Heart right ventricle (tissue), 16 donors: ENCODE data around the gene GRP. TPM values are rescaled to one million over a fixed set of nuclear protein-coding genes. Genes with fewer than 3 reads are reported as not detected.

Source experiments
- ATAC-seq, 8 donors: fragments of 200-7000 bp; cut with Tn5 transposase; one replicate each; pipeline ENCODE4 v1.9.1; 2020; ENCODE audit warnings: mild to moderate bottlenecking in 8 of 8, moderate library complexity in 8 of 8, moderate number of reproducible peaks in 1 of 8
- DNase-seq, 2 donors: peaks; one replicate each; pipeline ENCODE4 v3.0.0-alpha.2; 2020
- H3K27ac ChIP-seq, 10 donors: fragments of 200-600 bp; sonication (generic) in 2 of 10; one replicate each; pipeline versions ENCODE4 v1.5.0 to v1.8.0; 2020 to 2022; ENCODE audit warnings: mild to moderate bottlenecking in 3 of 10
- H3K27me3 ChIP-seq, 7 donors: fragments of 200-600 bp; one replicate each; pipeline ENCODE4 v1.8.0; 2021 to 2022; ENCODE audit warnings: mild to moderate bottlenecking in 2 of 7
- H3K36me3 ChIP-seq, 9 donors: fragments of 200-600 bp; sonication (generic) in 1 of 9; one replicate each; pipeline versions ENCODE4 v1.5.0 to v1.8.0; 2020 to 2022; ENCODE audit warnings: mild to moderate bottlenecking in 2 of 9
- H3K4me1 ChIP-seq, 9 donors: fragments of 200-600 bp; sonication (generic) in 1 of 9; one replicate each; pipeline versions ENCODE4 v1.5.0 to v1.8.0; 2020 to 2022; ENCODE audit warnings: mild to moderate bottlenecking in 4 of 9
- H3K4me3 ChIP-seq, 10 donors: fragments of 200-600 bp; sonication (generic) in 2 of 10; one replicate each; pipeline versions ENCODE4 v1.5.0 to v1.8.0; 2020 to 2022; ENCODE audit warnings: mild to moderate bottlenecking in 7 of 10, moderate library complexity in 2 of 10
- H3K9me3 ChIP-seq, 11 donors: fragments of 200-600 bp in 10 of 11; sonication (generic) in 2 of 11; one replicate each; pipeline versions ENCODE4 v1.5.0 to v1.8.0; 2013 to 2022; ENCODE audit warnings: mild to moderate bottlenecking in 2 of 11, control low read depth in 1 of 11, moderate library complexity in 1 of 11
- WGBS, 2 donors: extraction: QIAGEN DNeasy Blood & Tissue Kit; methylation state at CpG; one replicate each; pipeline ENCODE4 v1.1.7; 2013; ENCODE audit warnings: inconsistent platforms in 1 of 2; 5-methylcytosine and 5-hydroxymethylcytosine counted together
- intact Hi-C, 10 donors: fragments of 100-400 bp; cut with DNase I; formaldehyde crosslinking; loops; one replicate each; pipeline versions ENCODE4 v1.11.1 to v1.14.2; 2022
- polyA plus RNA-seq, 2 donors: library from polyadenylated mRNA; stranded (reverse); fragments of 200-250 nt; gene quantifications; one replicate each; pipeline ENCODE4 v1.2.3, GENCODE V29; 2013
- total RNA-seq, 10 donors: library from RNA; stranded (reverse); fragmentation: NEBNext Ultra II Directional in 3 of 10; extraction: Animal tissue kit (Norgen Biotek cat#: 25700) in 3 of 10; gene quantifications; one replicate each; pipeline versions ENCODE4 v1.2.1 to v1.2.4, GENCODE V29; 2021 to 2023
- TF ChIP-seq, protein P1 (sequence below), 9 donors: fragments of 200-600 bp; sonication (generic) in 2 of 9; IDR thresholded peaks; one replicate each; pipeline versions ENCODE4 v1.5.0 to v1.8.0; 2021 to 2022; ENCODE audit warnings: antibody characterized with exemption in 9 of 9, mild to moderate bottlenecking in 5 of 9, moderate library complexity in 1 of 9
- donor health status: Arrhythmogenic right ventricular cardiomyopathy.
- donor health status: ischemic (EF 13 %, LVEDD 7.1; RV severe dilation, severe dysfunction).
- donor health status: healthy with polysubstance abuse.
- donor health status: DM: no; HTN: yes; CAD: no.
- donor health status: DM: no; HTN: no; CAD: no.
- donor health status: ischemic (EF 25% LVEDD 6.9; RV normal size, moderate dysfunction).
- donor health status: ischemic (EF 25% LVEDD 5.7; RV mildly dilated, moderate dysfunction).
- donor health status: healthy.
- donor health status: DM: yes; HTN: yes; CAD: no.
- donor health status: Ischemic cardiomyopathy.
- donor health status: ischemic (EF 35%, LVEDD 5.7; RV mildly dilated, moderate dysfunction).
- donor health status: nonischemic (EF 11% LVEDD 7.7; RV severe dilation, severe dysfunction).
- donor health status: DM: yes; HTN: yes; CAD: no.
- donor health status: PGD.
- donor health status: ischemic (EF 29% LVEDD 5.4; RV normal size, mild dysfunction).
- donor health status: nonischemic (EF 23%, LVEDD 6.1; RV moderate dilation, normal function).

The GRP gene
- total and polyA plus RNA-seq, 12 donors, result not detected

DNA sequence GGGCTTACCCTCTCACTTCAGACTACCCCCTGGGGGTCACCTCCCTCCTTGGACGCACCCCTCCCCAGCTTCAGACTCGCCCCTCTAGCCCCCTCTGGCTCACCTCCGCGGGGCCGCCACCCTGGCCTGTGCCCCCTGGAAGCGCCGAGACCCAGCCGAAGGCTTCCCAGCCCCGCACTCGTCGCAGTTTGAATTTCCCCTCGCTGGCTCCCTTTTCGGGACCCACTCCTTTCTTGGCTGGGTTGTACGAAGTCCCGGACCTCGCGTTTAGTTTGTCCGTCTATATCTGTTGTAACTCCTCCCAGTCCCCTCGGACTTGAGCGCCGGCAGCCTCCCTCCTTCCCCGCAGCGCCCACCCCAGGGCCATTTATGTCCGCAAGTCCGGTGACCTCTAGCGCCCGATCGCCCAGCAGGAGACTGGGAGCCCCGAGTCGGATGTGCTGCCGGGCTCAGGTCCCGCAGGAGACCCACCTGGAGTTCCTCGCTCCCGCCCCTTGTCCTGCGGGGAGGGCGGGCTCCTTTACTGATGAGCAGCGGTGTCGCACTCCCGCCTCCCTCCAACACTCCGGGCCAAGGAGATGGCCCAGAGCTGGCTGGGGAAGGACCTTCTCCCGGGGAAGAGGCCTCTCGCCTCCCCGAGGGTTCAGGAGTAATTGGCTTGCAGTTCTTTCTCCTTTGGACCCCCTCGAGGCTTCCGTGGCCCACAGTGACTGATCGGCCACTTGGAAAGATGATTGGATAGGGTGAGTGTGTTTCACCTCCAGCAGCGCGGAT, 54.0 kb downstream of the GRP start:
- Histone ChIP-seq H3K36me3 (no peaks in the 10 kb centered on the region), H3K4me1 (peaks cover 3 to 29% (median 22%) of the 10 kb centered on the region in 9 donors), H3K9me3 (no peaks in the 10 kb centered on the region), H3K27ac (no peak overlapping the region), H3K4me3 (peak overlapping the region in 1 of 10 donors; percentile 28), H3K27me3 (peaks cover under 1 to 100% (median 94%) of the 10 kb centered on the region in 7 donors)
- intact Hi-C loops, result no loop called here
- ATAC-seq, result peak in 2 of 8 donors; percentile 27 to 46
- WGBS, 2 donors, result 2% methylated on average over 47 to 48 of the region's 48 CpGs
- TF ChIP-seq, protein P1, sequence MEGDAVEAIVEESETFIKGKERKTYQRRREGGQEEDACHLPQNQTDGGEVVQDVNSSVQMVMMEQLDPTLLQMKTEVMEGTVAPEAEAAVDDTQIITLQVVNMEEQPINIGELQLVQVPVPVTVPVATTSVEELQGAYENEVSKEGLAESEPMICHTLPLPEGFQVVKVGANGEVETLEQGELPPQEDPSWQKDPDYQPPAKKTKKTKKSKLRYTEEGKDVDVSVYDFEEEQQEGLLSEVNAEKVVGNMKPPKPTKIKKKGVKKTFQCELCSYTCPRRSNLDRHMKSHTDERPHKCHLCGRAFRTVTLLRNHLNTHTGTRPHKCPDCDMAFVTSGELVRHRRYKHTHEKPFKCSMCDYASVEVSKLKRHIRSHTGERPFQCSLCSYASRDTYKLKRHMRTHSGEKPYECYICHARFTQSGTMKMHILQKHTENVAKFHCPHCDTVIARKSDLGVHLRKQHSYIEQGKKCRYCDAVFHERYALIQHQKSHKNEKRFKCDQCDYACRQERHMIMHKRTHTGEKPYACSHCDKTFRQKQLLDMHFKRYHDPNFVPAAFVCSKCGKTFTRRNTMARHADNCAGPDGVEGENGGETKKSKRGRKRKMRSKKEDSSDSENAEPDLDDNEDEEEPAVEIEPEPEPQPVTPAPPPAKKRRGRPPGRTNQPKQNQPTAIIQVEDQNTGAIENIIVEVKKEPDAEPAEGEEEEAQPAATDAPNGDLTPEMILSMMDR (IDR thresholded peaks at IDR 0.05), result no peak
- no peak for DNase-seq

DNA sequence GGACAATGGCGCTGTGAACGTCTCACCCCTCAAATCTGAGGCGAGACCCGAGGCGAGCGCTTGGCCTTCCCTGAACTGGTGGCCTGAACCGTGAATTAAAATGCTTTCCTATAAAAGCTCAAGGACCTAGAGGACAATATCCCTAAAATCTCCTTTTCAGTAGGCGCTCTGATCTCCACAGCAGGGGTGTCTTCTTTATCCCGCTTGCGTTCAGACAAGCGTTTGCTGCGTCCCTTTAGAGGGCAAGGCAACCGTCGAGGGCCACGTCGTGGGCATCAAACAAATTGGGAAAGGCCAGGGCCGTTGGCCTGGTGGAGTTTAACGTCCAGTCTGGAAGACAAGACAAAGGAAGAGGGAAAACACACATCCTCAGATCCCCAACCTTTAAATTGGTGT, 54.6 kb downstream of the GRP start:
- no peak for ATAC-seq

GRCh38 chr18:59275406-59275949, 55.5 kb downstream of the GRP start:
- no peak overlapping the region for H3K4me3 ChIP-seq
- no peaks in the 10 kb centered on the region for H3K9me3 ChIP-seq
- no peak for DNase-seq
- peaks cover 3 to 26% (median 20%) of the 10 kb centered on the region in 9 donors for H3K4me1 ChIP-seq
- peaks cover 0 to 100% (median 94%) of the 10 kb centered on the region in 7 donors for H3K27me3 ChIP-seq
- H3K36me3 ChIP-seq, result no peaks in the 10 kb centered on the region
- ATAC-seq, result no peak
- no peak overlapping the region for H3K27ac ChIP-seq
- TF ChIP-seq, protein P1 (IDR thresholded peaks at IDR 0.05), result no peak
- intact Hi-C loops, result no loop called here
- 17 to 22% methylated on average over 6 of the region's 6 CpGs for WGBS, 2 donors

More for the DNA sequence above, 54.6 kb downstream of the GRP start:
- no peak overlapping the region for H3K27ac ChIP-seq
- no peak overlapping the region for H3K4me3 ChIP-seq
- DNase-seq, result no peak
- peaks cover 3 to 27% (median 20%) of the 10 kb centered on the region in 9 donors for H3K4me1 ChIP-seq
- no peaks in the 10 kb centered on the region for H3K36me3 ChIP-seq
- 8 to 9% methylated on average over 18 of the region's 18 CpGs for WGBS, 2 donors
- intact Hi-C loops, result no loop called here
- H3K9me3 ChIP-seq, result no peaks in the 10 kb centered on the region
- TF ChIP-seq, protein P1 (IDR thresholded peaks at IDR 0.05), result no peak
- peaks cover 0 to 100% (median 96%) of the 10 kb centered on the region in 7 donors for H3K27me3 ChIP-seq

GRCh38 chr18:59276047-59276446, 56.1 kb downstream of the GRP start:
- H3K27me3 ChIP-seq, result peaks cover 0 to 100% (median 94%) of the 10 kb centered on the region in 7 donors
- intact Hi-C loops, result no loop called here
- TF ChIP-seq, protein P1 (IDR thresholded peaks at IDR 0.05), result no peak
- WGBS, 2 donors, result 18% methylated on average over 5 of the region's 5 CpGs
- no peaks in the 10 kb centered on the region for H3K9me3 ChIP-seq
- H3K36me3 ChIP-seq, result no peaks in the 10 kb centered on the region
- H3K4me1 ChIP-seq, result peaks cover 3 to 26% (median 20%) of the 10 kb centered on the region in 9 donors
- ATAC-seq (no peak), DNase-seq (no peak)
- H3K27ac ChIP-seq, result no peak overlapping the region
- no peak overlapping the region for H3K4me3 ChIP-seq
